KOPT-K1 (cell line): ENCODE results near the gene MTRFR.

Source experiments
- H3K27ac ChIP-seq: fragments of 200-600 bp; sonication (generic); 2 replicates; pipeline ENCODE4 v1.5.1; 2016; ENCODE audit warnings: antibody characterized with exemption, mild to moderate bottlenecking, low read depth, low read length; ENCODE audit not compliant: poor library complexity, severe bottlenecking
- H3K36me3 ChIP-seq: fragments of 200-600 bp; sonication (generic); 2 replicates; pipeline ENCODE4 v1.5.1; 2017; ENCODE audit warnings: antibody characterized with exemption, mild to moderate bottlenecking, low read length, moderate library complexity; ENCODE audit not compliant: insufficient read depth
- H3K9me3 ChIP-seq: fragments of 200-600 bp; sonication (generic); 2 replicates; pipeline ENCODE4 v1.5.1; 2017; ENCODE audit warnings: antibody characterized with exemption, low read length, mild to moderate bottlenecking; ENCODE audit not compliant: insufficient read depth, poor library complexity, severe bottlenecking

MTRFR gene

GRCh38 chr12:123278101-123278627 lies 44.9 kb downstream of the MTRFR start:
- no peaks in the 10 kb centered on the region for H3K36me3 ChIP-seq
- no peak overlapping the region for H3K27ac ChIP-seq

GRCh38 chr12:123280971-123281370 lies 47.7 kb downstream of the MTRFR start:
- Histone ChIP-seq H3K27ac (no peak overlapping the region), H3K36me3 (no peaks in the 10 kb centered on the region), H3K9me3 (no peaks in the 10 kb centered on the region)

More at GRCh38 chr12:123278101-123278627, 44.9 kb downstream of the MTRFR start:
- no peaks in the 10 kb centered on the region for H3K9me3 ChIP-seq

DNA sequence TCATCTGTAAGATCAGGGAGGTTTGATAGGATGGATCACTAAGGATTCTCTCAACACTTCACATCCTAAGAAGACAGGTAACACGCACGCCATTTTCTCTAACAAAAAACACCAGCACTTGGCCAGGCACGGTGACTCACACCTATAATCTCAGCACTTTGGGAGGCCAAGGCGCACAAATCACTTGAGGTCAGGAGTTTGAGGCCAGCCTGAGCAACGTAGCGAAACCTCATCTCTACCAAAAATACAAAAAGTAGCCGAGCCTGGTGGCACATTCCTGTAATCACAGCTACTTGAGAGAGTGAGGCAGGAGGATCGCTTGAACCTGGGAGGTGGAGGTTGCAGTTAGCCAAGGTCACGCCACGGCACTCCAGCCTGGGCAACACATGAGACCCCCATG lies 48.9 kb downstream of the MTRFR start:
- no peak overlapping the region for H3K27ac ChIP-seq
- no peaks in the 10 kb centered on the region for H3K9me3 ChIP-seq
- H3K36me3 ChIP-seq: no peaks in the 10 kb centered on the region

- Histone ChIP-seq H3K36me3 (no peaks in the 10 kb centered on the region), H3K27ac (no peak overlapping the region), H3K9me3 (no peaks in the 10 kb centered on the region)
These were observed 50.2 kb downstream of the MTRFR start for GRCh38 chr12:123283461-123283860.

GRCh38 chr12:123284669-123285068 lies 51.4 kb downstream of the MTRFR start:
- no peak overlapping the region for H3K27ac ChIP-seq
- peaks cover 11% of the 10 kb centered on the region; the same call in 1 of the 2 replicates for H3K36me3 ChIP-seq
- H3K9me3 ChIP-seq: no peaks in the 10 kb centered on the region

- Histone ChIP-seq H3K9me3 (no peaks in the 10 kb centered on the region), H3K27ac (no peak overlapping the region), H3K36me3 (peaks cover 30% of the 10 kb centered on the region)
These were observed 53.6 kb downstream of the MTRFR start for GRCh38 chr12:123286652-123287373.

DNA sequence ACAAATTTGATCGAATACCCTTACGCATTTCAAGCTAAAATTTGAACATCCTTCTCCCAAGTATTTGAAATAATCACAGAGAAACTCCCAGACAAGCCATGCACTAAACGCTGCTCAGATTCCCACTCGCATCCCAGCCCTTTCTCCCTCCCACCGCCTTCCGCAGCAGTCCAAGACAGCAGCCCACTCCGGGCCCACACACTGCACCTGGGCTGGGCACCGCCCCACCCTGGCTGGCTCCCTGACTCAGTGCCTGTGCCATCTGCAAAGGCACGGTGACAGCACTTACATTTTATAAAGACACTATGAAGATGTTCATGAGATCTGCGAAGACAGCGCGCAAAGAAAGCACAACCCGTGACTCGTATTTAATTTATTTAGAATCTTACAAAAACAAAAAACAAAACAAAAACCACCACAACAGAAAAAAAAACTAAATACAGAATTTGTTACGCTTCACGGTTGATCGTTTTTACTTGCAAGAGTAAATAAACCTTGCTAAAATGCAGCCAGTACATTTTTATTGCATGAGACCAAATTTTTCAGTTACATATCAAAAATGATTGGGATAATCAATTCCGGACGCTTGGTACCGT lies 55.6 kb downstream of the MTRFR start:
- H3K9me3 ChIP-seq: no peaks in the 10 kb centered on the region
- peaks cover 50% of the 10 kb centered on the region for H3K36me3 ChIP-seq
- H3K27ac ChIP-seq: no peak overlapping the region

DNA sequence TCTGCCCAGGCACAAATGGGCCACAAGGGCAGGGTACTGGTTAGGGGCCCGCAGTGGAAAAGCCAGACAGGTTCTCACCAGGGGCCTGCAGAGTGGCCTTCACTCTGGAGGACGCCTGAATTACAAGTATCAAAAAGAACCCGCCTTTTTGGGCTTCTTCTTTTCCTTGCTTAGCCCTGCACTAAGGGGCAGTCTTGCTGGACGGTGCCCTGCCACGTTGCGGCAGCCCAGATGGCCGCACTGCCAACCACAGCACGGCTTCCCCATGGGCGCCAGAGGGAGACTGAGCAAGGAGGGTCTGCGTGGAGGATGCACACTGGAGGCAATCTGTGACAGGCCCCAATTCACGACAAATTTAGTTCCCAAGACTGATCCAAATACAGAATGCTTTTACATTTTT lies 56.7 kb downstream of the MTRFR start:
- H3K9me3 ChIP-seq: no peaks in the 10 kb centered on the region
- H3K27ac ChIP-seq: no peak overlapping the region
- peaks cover 61% of the 10 kb centered on the region for H3K36me3 ChIP-seq

DNA sequence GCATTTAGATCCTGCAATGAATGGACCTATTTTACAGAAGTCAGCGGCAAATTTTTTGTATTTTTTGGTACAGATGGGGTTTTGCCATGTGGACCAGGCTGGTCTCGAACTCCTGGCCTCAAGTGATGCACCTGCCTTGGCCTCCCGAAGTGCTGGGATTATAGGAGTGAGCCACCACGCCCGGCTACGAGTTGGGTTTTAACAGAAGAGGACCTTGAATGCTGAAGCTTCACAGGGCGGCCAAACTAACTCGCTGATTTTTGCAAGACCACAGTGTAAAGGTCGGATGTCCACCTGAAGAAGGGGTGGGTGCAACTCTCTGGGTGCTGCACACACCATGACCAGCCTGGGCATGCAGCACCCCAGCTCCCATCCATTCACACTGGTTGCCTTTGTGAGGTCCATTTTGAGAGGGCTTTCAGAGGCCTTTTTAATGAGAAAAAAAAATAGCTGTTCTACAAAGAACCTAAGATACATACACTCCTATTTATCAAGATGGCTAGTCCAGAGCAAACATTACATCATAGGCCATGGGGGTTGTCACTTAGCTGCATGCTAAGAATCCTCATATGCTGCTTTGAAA lies 60.0 kb downstream of the MTRFR start:
- peaks cover 94% of the 10 kb centered on the region for H3K36me3 ChIP-seq
- H3K27ac ChIP-seq: no peak overlapping the region
- H3K9me3 ChIP-seq: no peaks in the 10 kb centered on the region

DNA sequence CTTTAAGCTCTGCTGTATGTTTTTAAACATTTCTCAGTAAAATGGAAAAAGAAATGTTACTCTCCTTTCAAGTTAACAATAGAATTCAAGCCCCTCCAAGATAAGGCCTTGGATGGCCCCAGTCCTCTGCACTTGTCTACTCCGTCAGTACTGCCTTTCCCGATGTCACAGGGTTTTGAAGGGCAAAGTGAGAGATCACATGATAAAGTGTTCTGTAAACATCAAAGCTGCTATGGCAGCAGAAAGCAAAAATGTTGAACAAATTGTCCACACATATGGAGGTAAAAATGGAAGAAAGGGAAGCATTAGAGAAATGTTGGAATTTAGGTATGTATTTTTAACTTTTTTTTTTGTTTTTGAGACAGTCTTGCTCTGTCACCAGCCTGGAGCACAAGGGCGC lies 71.9 kb downstream of the MTRFR start:
- Histone ChIP-seq H3K9me3 (no peaks in the 10 kb centered on the region), H3K27ac (no peak overlapping the region), H3K36me3 (peaks cover 100% of the 10 kb centered on the region)

DNA sequence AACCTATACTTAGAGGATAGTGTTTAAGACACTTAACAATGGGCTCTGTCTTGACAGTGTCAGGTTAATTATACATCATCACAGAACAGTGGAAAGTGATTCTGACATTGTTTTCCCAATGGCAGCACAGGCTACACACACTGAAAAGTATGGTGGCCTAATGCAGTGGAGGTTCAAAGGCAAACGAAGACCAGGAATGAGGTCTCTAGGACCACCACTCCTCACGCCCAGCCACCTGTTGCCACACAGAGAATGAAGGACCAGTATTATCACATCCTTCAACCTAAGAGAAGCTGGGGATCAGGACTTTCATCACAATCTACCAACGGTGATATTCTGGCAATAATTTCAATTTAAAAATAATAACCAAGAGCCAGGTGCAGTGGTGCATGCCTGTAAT lies 73.0 kb downstream of the MTRFR start:
- Histone ChIP-seq H3K9me3 (no peaks in the 10 kb centered on the region), H3K27ac (no peak overlapping the region), H3K36me3 (peaks cover 100% of the 10 kb centered on the region)
